Naive B cell (primary cell): ENCODE results near the gene KIF18A. TPM values are rescaled to one million over a fixed set of nuclear protein-coding genes. Genes with fewer than 3 reads are reported as not detected.
"Not testable (repeated sequence)": the region's sequence is repeated elsewhere in the genome, so short reads cannot be mapped to it uniquely, and the experiment has no call there.

Experiments used
- ATAC-seq, 2 donors: fragments of 150-1000 bp; cut with Tn5 transposase; 2 replicates each; pipeline ENCODE4 v1.10.0; 2021; ENCODE audit warnings: low read depth in 2 of 2, mild to moderate bottlenecking in 2 of 2, moderate library complexity in 2 of 2
- DNase-seq: peaks from one replicate; pipeline ENCODE4 v3.0.0; 2022
- H3K27ac Mint-ChIP-seq, 6 donors: one replicate each; pipeline ENCODE4 v1.8.0; 2020 to 2022; ENCODE audit warnings: mild to moderate bottlenecking in 6 of 6, mixed read lengths in 6 of 6, moderate library complexity in 5 of 6, inconsistent platforms in 2 of 6
- H3K27me3 Mint-ChIP-seq, 3 donors: one replicate each; pipeline ENCODE4 v1.8.0; 2021 to 2022; ENCODE audit warnings: mixed read lengths in 3 of 3, mild to moderate bottlenecking in 1 of 3
- H3K36me3 Mint-ChIP-seq, 2 donors: one replicate each; pipeline ENCODE4 v1.8.0; 2020 to 2022; ENCODE audit warnings: mixed read lengths in 2 of 2, inconsistent platforms in 1 of 2, mild to moderate bottlenecking in 1 of 2
- H3K4me1 Mint-ChIP-seq, 3 donors: one replicate each; pipeline ENCODE4 v1.8.0; 2020 to 2022; ENCODE audit warnings: mixed read lengths in 3 of 3, inconsistent platforms in 1 of 3, mild to moderate bottlenecking in 1 of 3, moderate library complexity in 1 of 3
- H3K4me3 Mint-ChIP-seq, 8 donors: one replicate each; pipeline ENCODE4 v1.8.0; 2020 to 2022; ENCODE audit warnings: mild to moderate bottlenecking in 8 of 8, mixed read lengths in 8 of 8, moderate library complexity in 8 of 8, inconsistent platforms in 2 of 8
- H3K9me3 Mint-ChIP-seq, 7 donors: one replicate each; pipeline ENCODE4 v1.8.0; 2020 to 2022; ENCODE audit warnings: mixed read lengths in 7 of 7, mild to moderate bottlenecking in 5 of 7, inconsistent platforms in 2 of 7, moderate library complexity in 1 of 7
- polyA plus RNA-seq, 6 donors: library from polyadenylated mRNA; unstranded; fragments of 300-500 nt; fragmentation: Illumina TruSeq; gene quantifications; one replicate each; pipeline ENCODE4 v1.2.3, GENCODE V29; 2021; ENCODE audit warnings: low read depth in 6 of 6

The KIF18A gene
- polyA plus RNA-seq = 1 to 10 TPM in 4 of 6 donors, under 1 TPM in 1, not detected in 1; 0.84 to 3.8 (median 1.6) TPM

GRCh38 chr11:28107750-28108618 is at the start of gene KIF18A, which contains the start of gene METTL15:
KIF18A (minus strand) TSS chr11:28108156; CDS start chr11:28097947, 10,209 bp downstream.
METTL15 (plus strand) TSS chr11:28108388; CDS start chr11:28113335, 4,947 bp downstream.
- DNase-seq (peak; percentile 100), ATAC-seq (peak; percentile 90 to 91)
- peak within 1 kb of the TSS; percentile 90 to 99 (median 97) for H3K4me3 Mint-ChIP-seq
- H3K27ac Mint-ChIP-seq = peak within 1 kb of the TSS; percentile 96 to 100 (median 100)
- no peaks in the 10 kb centered on the region for H3K27me3 Mint-ChIP-seq
- no peaks in the 10 kb centered on the region for H3K9me3 Mint-ChIP-seq
- no peaks in the 10 kb centered on the region for H3K36me3 Mint-ChIP-seq
- H3K4me1 Mint-ChIP-seq = peaks cover 25 to 51% (median 39%) of the 10 kb centered on the region in 3 donors

- Mint-ChIP-seq H3K4me1 (no peaks in the 10 kb centered on the region), H3K27me3 (no peaks in the 10 kb centered on the region), H3K9me3 (peaks cover 0 to 5% (median 0%) of the 10 kb centered on the region in 7 donors), H3K27ac (no peak overlapping the region), H3K36me3 (peaks cover 15 to 17% of the 10 kb centered on the region in 2 donors), H3K4me3 (no peak overlapping the region)
- DNase-seq (no peak), ATAC-seq (no peak)
Measured at GRCh38 chr11:28153586-28153985, 45.6 kb upstream of the KIF18A start.

- H3K27me3 Mint-ChIP-seq = no peaks in the 10 kb centered on the region
- no peak overlapping the region for H3K27ac Mint-ChIP-seq
- H3K4me1 Mint-ChIP-seq = no peaks in the 10 kb centered on the region
- H3K9me3 Mint-ChIP-seq = peaks cover 0 to 3% (median 0%) of the 10 kb centered on the region in 7 donors
- ATAC-seq (no peak), DNase-seq (no peak)
- H3K4me3 Mint-ChIP-seq = no peak overlapping the region
- H3K36me3 Mint-ChIP-seq = peaks cover 9 to 13% of the 10 kb centered on the region in 2 donors
Measured at GRCh38 chr11:28152743-28153142, 44.8 kb upstream of the KIF18A start.

- H3K4me1 Mint-ChIP-seq = peaks cover 0 to 11% (median 9%) of the 10 kb centered on the region in 3 donors
- no peak overlapping the region for H3K27ac Mint-ChIP-seq
- ATAC-seq (no peak), DNase-seq (no peak)
- no peaks in the 10 kb centered on the region for H3K27me3 Mint-ChIP-seq
- H3K9me3 Mint-ChIP-seq = peaks cover 0 to 2% (median under 1%) of the 10 kb centered on the region in 7 donors
- H3K4me3 Mint-ChIP-seq = no peak overlapping the region
- peaks cover under 1% of the 10 kb centered on the region in 2 donors for H3K36me3 Mint-ChIP-seq
Measured at GRCh38 chr11:28146123-28146751, 38.3 kb upstream of the KIF18A start.

- H3K36me3 Mint-ChIP-seq = peaks cover 15% of the 10 kb centered on the region in 2 donors
- DNase-seq = no peak
- ATAC-seq = peak; percentile 77 to 82
Measured at GRCh38 chr11:28144808-28145207, 36.9 kb upstream of the KIF18A start.

GRCh38 chr11:28142724-28143123 is 34.8 kb upstream of the KIF18A start:
- Mint-ChIP-seq H3K9me3 (peaks cover 9 to 36% (median 33%) of the 10 kb centered on the region in 7 donors), H3K36me3 (peaks cover 26 to 29% of the 10 kb centered on the region in 2 donors), H3K4me3 (no peak overlapping the region), H3K27me3 (no peaks in the 10 kb centered on the region), H3K4me1 (peaks cover 0 to 11% (median 9%) of the 10 kb centered on the region in 3 donors), H3K27ac (peak overlapping the region in 1 of 6 donors; percentile 2)
- ATAC-seq (no peak), DNase-seq (no peak)

More at GRCh38 chr11:28144808-28145207, 36.9 kb upstream of the KIF18A start:
- no peak overlapping the region for H3K27ac Mint-ChIP-seq
- peaks cover 8 to 16% (median 13%) of the 10 kb centered on the region in 7 donors for H3K9me3 Mint-ChIP-seq
- no peak overlapping the region for H3K4me3 Mint-ChIP-seq
- peaks cover 0 to 11% (median 9%) of the 10 kb centered on the region in 3 donors for H3K4me1 Mint-ChIP-seq
- H3K27me3 Mint-ChIP-seq = no peaks in the 10 kb centered on the region

- Mint-ChIP-seq H3K36me3 (peaks cover 41% of the 10 kb centered on the region in 2 donors), H3K27me3 (no peaks in the 10 kb centered on the region), H3K27ac (no peak overlapping the region), H3K4me1 (peaks cover 0 to 11% (median 9%) of the 10 kb centered on the region in 3 donors), H3K9me3 (peaks cover 9 to 51% (median 43%) of the 10 kb centered on the region in 7 donors), H3K4me3 (no peak overlapping the region)
- DNase-seq (no peak), ATAC-seq (no peak)
Measured at GRCh38 chr11:28140689-28141455, 32.9 kb upstream of the KIF18A start.

- H3K36me3 Mint-ChIP-seq = peaks cover 46 to 47% of the 10 kb centered on the region in 2 donors
- H3K9me3 Mint-ChIP-seq = peaks cover 9 to 58% (median 44%) of the 10 kb centered on the region in 7 donors
- DNase-seq = no peak
- no peaks in the 10 kb centered on the region for H3K27me3 Mint-ChIP-seq
- peaks cover 0 to 11% (median 6%) of the 10 kb centered on the region in 3 donors for H3K4me1 Mint-ChIP-seq
- ATAC-seq = no peak
- H3K4me3 Mint-ChIP-seq = no peak overlapping the region
- H3K27ac Mint-ChIP-seq = no peak overlapping the region
Measured at GRCh38 chr11:28139841-28140415, 32.0 kb upstream of the KIF18A start.

GRCh38 chr11:28137832-28138231 is 29.9 kb upstream of the KIF18A start:
- H3K36me3 Mint-ChIP-seq = peaks cover 46 to 56% of the 10 kb centered on the region in 2 donors
- peaks cover 9 to 66% (median 44%) of the 10 kb centered on the region in 7 donors for H3K9me3 Mint-ChIP-seq
- no peak overlapping the region for H3K27ac Mint-ChIP-seq
- no peaks in the 10 kb centered on the region for H3K27me3 Mint-ChIP-seq
- H3K4me1 Mint-ChIP-seq = no peaks in the 10 kb centered on the region
- ATAC-seq (no peak), DNase-seq (no peak)
- no peak overlapping the region for H3K4me3 Mint-ChIP-seq

GRCh38 chr11:28137366-28137765 is 29.4 kb upstream of the KIF18A start:
- Mint-ChIP-seq H3K36me3 (peaks cover 46 to 58% of the 10 kb centered on the region in 2 donors), H3K4me1 (no peaks in the 10 kb centered on the region), H3K9me3 (peaks cover 9 to 66% (median 44%) of the 10 kb centered on the region in 7 donors), H3K27ac (no peak overlapping the region), H3K4me3 (no peak overlapping the region), H3K27me3 (no peaks in the 10 kb centered on the region)
- no peak for ATAC-seq
- no peak for DNase-seq

GRCh38 chr11:28136157-28136556 is 28.2 kb upstream of the KIF18A start:
- not testable (repeated sequence) for H3K27ac Mint-ChIP-seq, H3K27me3 Mint-ChIP-seq, H3K4me3 Mint-ChIP-seq, H3K4me1 Mint-ChIP-seq, ATAC-seq, DNase-seq
- Mint-ChIP-seq H3K36me3 (peaks cover 44 to 57% of the 10 kb centered on the region in 2 donors), H3K9me3 (peaks cover 9 to 63% (median 41%) of the 10 kb centered on the region in 7 donors)

GRCh38 chr11:28133146-28133545 is 25.2 kb upstream of the KIF18A start:
- Mint-ChIP-seq H3K27ac (no peak overlapping the region), H3K4me3 (no peak overlapping the region), H3K36me3 (peaks cover 21 to 36% of the 10 kb centered on the region in 2 donors), H3K9me3 (peaks cover 0 to 36% (median 12%) of the 10 kb centered on the region in 7 donors), H3K4me1 (no peaks in the 10 kb centered on the region), H3K27me3 (no peaks in the 10 kb centered on the region)
- no peak for ATAC-seq
- no peak for DNase-seq
